Measurements from ENCODE around the gene RASGRP4. TPM values are rescaled to one million over a fixed set of nuclear protein-coding genes. Genes with fewer than 3 reads are reported as not detected.
"Not testable (repeated sequence)": the region's sequence is repeated elsewhere in the genome, so short reads cannot be mapped to it uniquely, and the experiment has no call there.

Gene RASGRP4
- total RNA-seq, 1 experiment from 2014 or later: not detected

DNA sequence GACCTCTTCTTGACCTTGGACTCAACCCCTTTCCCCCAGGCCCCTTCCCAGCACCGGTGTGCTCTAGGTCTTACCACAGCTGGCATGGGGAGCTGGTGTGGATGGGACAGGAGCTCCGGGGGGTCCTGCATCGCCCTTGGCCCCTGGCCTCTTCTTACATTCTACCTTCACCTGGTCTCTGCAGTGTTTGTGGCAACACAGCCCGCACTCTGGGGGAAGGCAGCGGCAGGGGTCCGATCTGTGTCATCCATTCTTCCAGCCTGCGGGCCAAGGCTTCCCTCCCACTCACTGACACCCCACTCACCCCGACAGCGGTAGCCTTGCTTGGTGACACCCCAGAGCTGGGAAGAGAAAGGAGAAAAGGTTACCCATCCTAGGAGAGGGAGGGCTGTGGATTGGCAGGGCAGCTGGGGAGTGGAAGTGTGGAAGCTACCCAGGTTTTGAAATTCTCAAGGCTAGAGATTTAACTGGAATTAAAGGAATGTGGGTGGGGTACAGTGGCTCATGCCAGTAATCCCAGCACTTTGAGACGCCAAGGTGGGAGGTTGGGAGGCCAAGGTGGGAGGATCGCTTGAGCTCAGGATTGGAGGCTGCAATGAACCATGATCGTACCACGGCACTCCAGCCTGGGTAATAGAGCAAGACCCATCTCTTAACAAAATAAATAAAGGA lies 14.8 kb downstream of the RASGRP4 start:
- no peaks in the 10 kb centered on the region for H3K36me3 ChIP-seq (ENCODE audit: insufficient read depth, low read length, poor library complexity, severe bottlenecking)
- no peaks in the 10 kb centered on the region for H3K4me1 ChIP-seq (ENCODE audit: insufficient read depth, low read length, poor library complexity, severe bottlenecking)
- H3K27ac ChIP-seq (ENCODE audit: low read depth, low read length, poor library complexity, severe bottlenecking): no peak overlapping the region
- ChIA-PET POLR2A (ENCODE audit: low non-redundant PET) (no interaction called here), CTCF (interaction anchor here (0.8 kb wide), 1 partner anchor 9 kb away, joined by 4 read pairs; no protein-coding TSS in a partner anchor)
- no peaks in the 10 kb centered on the region for H3K27me3 ChIP-seq (replicated peaks; ENCODE audit: insufficient read depth, low read depth, low read length, poor library complexity)
- no TSS peak for BruUV-seq (replicated peaks)
- intact Hi-C loops (cut with micrococcal nuclease; ENCODE audit: unreplicated experiment): no loop called here
- H3K4me3 ChIP-seq (ENCODE audit: low read depth, low read length, poor library complexity, severe bottlenecking): no peak overlapping the region
- TF ChIP-seq, protein P1, sequence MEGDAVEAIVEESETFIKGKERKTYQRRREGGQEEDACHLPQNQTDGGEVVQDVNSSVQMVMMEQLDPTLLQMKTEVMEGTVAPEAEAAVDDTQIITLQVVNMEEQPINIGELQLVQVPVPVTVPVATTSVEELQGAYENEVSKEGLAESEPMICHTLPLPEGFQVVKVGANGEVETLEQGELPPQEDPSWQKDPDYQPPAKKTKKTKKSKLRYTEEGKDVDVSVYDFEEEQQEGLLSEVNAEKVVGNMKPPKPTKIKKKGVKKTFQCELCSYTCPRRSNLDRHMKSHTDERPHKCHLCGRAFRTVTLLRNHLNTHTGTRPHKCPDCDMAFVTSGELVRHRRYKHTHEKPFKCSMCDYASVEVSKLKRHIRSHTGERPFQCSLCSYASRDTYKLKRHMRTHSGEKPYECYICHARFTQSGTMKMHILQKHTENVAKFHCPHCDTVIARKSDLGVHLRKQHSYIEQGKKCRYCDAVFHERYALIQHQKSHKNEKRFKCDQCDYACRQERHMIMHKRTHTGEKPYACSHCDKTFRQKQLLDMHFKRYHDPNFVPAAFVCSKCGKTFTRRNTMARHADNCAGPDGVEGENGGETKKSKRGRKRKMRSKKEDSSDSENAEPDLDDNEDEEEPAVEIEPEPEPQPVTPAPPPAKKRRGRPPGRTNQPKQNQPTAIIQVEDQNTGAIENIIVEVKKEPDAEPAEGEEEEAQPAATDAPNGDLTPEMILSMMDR (conservative IDR thresholded peaks at IDR 0.05; ENCODE audit: low read depth, low read length): no peak
- no peak for TF ChIP-seq EZH2 (IDR thresholded peaks at IDR 0.05; ENCODE audit: borderline replicate concordance, low read depth, low read length, poor library complexity, severe bottlenecking)
- no peak for DNase-seq (ENCODE audit: low spot score)
- H3K9me3 ChIP-seq (ENCODE audit: low read depth, low read length, poor library complexity, severe bottlenecking): no peaks in the 10 kb centered on the region

DNA sequence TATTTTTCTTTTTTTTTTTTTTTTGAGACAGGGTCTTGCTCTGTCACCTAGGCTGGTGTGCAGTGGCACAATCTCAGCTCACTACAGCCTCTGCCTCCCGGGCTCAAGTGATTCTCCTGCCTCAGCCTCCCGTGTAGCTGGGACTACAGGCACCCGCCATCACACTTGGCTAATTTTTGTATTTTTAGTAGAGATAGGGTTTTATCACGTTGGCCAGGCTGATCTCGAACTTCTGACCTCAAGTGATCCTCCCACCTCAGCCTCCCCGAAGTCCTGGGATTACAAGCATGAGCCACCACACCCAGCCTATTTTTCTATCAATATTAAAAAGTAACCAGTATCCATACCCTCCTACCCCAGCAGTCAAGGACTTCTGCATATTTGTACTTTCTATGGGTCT lies 15.6 kb downstream of the RASGRP4 start:
- H3K9me3 ChIP-seq (ENCODE audit: low read depth, low read length, poor library complexity, severe bottlenecking); H3K27me3 ChIP-seq (replicated peaks; ENCODE audit: insufficient read depth, low read depth, low read length, poor library complexity); BruUV-seq (replicated peaks); CTCF ChIA-PET; H3K4me3 ChIP-seq (ENCODE audit: low read depth, low read length, poor library complexity, severe bottlenecking); H3K27ac ChIP-seq (ENCODE audit: low read depth, low read length, poor library complexity, severe bottlenecking); intact Hi-C loops (cut with micrococcal nuclease; ENCODE audit: unreplicated experiment); H3K36me3 ChIP-seq (ENCODE audit: insufficient read depth, low read length, poor library complexity, severe bottlenecking); POLR2A ChIA-PET (ENCODE audit: low non-redundant PET); H3K4me1 ChIP-seq (ENCODE audit: insufficient read depth, low read length, poor library complexity, severe bottlenecking); DNase-seq (ENCODE audit: low spot score): not testable (repeated sequence)

DNA sequence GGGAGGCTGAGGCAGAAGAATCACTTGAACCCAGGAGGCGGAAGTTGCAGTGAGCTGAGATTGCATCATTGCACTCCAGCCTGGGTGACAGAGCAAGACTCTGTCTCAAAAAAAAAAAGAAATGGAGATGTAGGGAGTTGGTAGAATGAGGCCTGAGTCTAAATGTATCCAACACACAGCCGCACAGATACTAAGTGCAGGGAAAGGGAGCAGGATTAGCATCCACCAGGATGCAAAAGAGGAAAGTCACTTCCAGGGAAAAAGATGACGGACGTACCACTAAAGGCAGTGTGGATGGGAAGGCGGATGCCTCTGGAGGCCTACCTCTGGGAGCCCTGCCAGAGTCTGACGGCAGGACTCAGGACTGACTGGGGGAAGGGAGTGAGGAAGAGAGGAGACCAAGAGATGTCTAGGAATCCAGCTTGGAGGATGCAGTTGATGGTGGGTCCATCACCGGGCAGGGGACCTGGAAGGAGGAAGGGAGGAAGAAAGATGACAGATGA lies 16.3 kb downstream of the RASGRP4 start:
- no peaks in the 10 kb centered on the region for H3K27me3 ChIP-seq (replicated peaks; ENCODE audit: insufficient read depth, low read depth, low read length, poor library complexity)
- TF ChIP-seq, protein P1 (conservative IDR thresholded peaks at IDR 0.05; ENCODE audit: low read depth, low read length): no peak
- TF ChIP-seq EZH2 (IDR thresholded peaks at IDR 0.05; ENCODE audit: borderline replicate concordance, low read depth, low read length, poor library complexity, severe bottlenecking): no peak
- ChIA-PET POLR2A (ENCODE audit: low non-redundant PET) (interaction anchor here (0.6 kb wide), 2 partner anchors 9 to 532 kb away, joined by 3 to 6 read pairs; no protein-coding TSS in a partner anchor), CTCF (no interaction called here)
- H3K36me3 ChIP-seq (ENCODE audit: insufficient read depth, low read length, poor library complexity, severe bottlenecking): no peaks in the 10 kb centered on the region
- H3K4me1 ChIP-seq (ENCODE audit: insufficient read depth, low read length, poor library complexity, severe bottlenecking): no peaks in the 10 kb centered on the region
- intact Hi-C loops (cut with micrococcal nuclease; ENCODE audit: unreplicated experiment): loop anchor here (10.0 kb wide), 1 partner anchor 175 kb away; no protein-coding TSS in a partner anchor
- no peaks in the 10 kb centered on the region for H3K9me3 ChIP-seq (ENCODE audit: low read depth, low read length, poor library complexity, severe bottlenecking)
- DNase-seq (ENCODE audit: low spot score): no peak
- H3K4me3 ChIP-seq (ENCODE audit: low read depth, low read length, poor library complexity, severe bottlenecking): no peak overlapping the region
- BruUV-seq (replicated peaks): no TSS peak
- H3K27ac ChIP-seq (ENCODE audit: low read depth, low read length, poor library complexity, severe bottlenecking): no peak overlapping the region

DNA sequence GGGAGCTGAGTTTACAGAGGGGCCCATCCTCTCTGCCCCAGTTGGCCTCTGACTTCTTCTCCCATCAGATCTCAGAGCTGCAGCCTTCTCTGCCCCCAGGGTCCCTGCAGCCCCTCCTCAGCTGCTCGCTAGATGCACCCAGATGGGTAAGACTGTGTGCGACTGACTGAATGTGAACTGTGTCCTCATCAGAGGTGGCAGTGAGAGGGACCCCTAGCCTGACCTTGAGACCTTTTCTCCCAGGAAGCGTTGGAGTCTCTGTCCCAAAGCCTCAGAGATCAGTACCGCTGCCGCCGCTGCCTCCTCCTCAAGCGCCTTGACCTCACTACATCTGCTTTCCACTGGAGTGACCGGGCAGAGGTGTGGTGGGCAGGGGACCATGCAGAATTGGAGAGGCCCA lies 20.7 kb downstream of the RASGRP4 start:
- no peak for TF ChIP-seq EZH2 (IDR thresholded peaks at IDR 0.05; ENCODE audit: borderline replicate concordance, low read depth, low read length, poor library complexity, severe bottlenecking)
- TF ChIP-seq, protein P1 (conservative IDR thresholded peaks at IDR 0.05; ENCODE audit: low read depth, low read length): no peak
- intact Hi-C loops (cut with micrococcal nuclease; ENCODE audit: unreplicated experiment): loop anchor here (10.0 kb wide), 1 partner anchor 170 kb away; no protein-coding TSS in a partner anchor
- H3K36me3 ChIP-seq (ENCODE audit: insufficient read depth, low read length, poor library complexity, severe bottlenecking): no peaks in the 10 kb centered on the region
- no peak for DNase-seq (ENCODE audit: low spot score)
- no peaks in the 10 kb centered on the region for H3K9me3 ChIP-seq (ENCODE audit: low read depth, low read length, poor library complexity, severe bottlenecking)
- POLR2A ChIA-PET (ENCODE audit: low non-redundant PET): no interaction called here
- H3K4me3 ChIP-seq (ENCODE audit: low read depth, low read length, poor library complexity, severe bottlenecking): no peak overlapping the region
- BruUV-seq (replicated peaks): no TSS peak
- H3K4me1 ChIP-seq (ENCODE audit: insufficient read depth, low read length, poor library complexity, severe bottlenecking): no peaks in the 10 kb centered on the region
- CTCF ChIA-PET: no interaction called here
- no peak overlapping the region for H3K27ac ChIP-seq (ENCODE audit: low read depth, low read length, poor library complexity, severe bottlenecking)
- no peaks in the 10 kb centered on the region for H3K27me3 ChIP-seq (replicated peaks; ENCODE audit: insufficient read depth, low read depth, low read length, poor library complexity)

Data from A673 (cell line).